Heart right ventricle (tissue), 16 donors: Measurements from ENCODE around the gene FAM89A. TPM values are rescaled to one million over a fixed set of nuclear protein-coding genes. Genes with fewer than 3 reads are reported as not detected.
"Not testable (repeated sequence)": the region's sequence is repeated elsewhere in the genome, so short reads cannot be mapped to it uniquely, and the experiment has no call there.

ENCODE experiments used
- ATAC-seq, 8 donors: fragments of 200-7000 bp; cut with Tn5 transposase; one replicate each; pipeline ENCODE4 v1.9.1; 2020; ENCODE audit warnings: mild to moderate bottlenecking in 8 of 8, moderate library complexity in 8 of 8, moderate number of reproducible peaks in 1 of 8
- DNase-seq, 2 donors: peaks; one replicate each; pipeline ENCODE4 v3.0.0-alpha.2; 2020
- H3K27ac ChIP-seq, 10 donors: fragments of 200-600 bp; sonication (generic) in 2 of 10; one replicate each; pipeline versions ENCODE4 v1.5.0 to v1.8.0; 2020 to 2022; ENCODE audit warnings: mild to moderate bottlenecking in 3 of 10
- H3K27me3 ChIP-seq, 7 donors: fragments of 200-600 bp; one replicate each; pipeline ENCODE4 v1.8.0; 2021 to 2022; ENCODE audit warnings: mild to moderate bottlenecking in 2 of 7
- H3K36me3 ChIP-seq, 9 donors: fragments of 200-600 bp; sonication (generic) in 1 of 9; one replicate each; pipeline versions ENCODE4 v1.5.0 to v1.8.0; 2020 to 2022; ENCODE audit warnings: mild to moderate bottlenecking in 2 of 9
- H3K4me1 ChIP-seq, 9 donors: fragments of 200-600 bp; sonication (generic) in 1 of 9; one replicate each; pipeline versions ENCODE4 v1.5.0 to v1.8.0; 2020 to 2022; ENCODE audit warnings: mild to moderate bottlenecking in 4 of 9
- H3K4me3 ChIP-seq, 10 donors: fragments of 200-600 bp; sonication (generic) in 2 of 10; one replicate each; pipeline versions ENCODE4 v1.5.0 to v1.8.0; 2020 to 2022; ENCODE audit warnings: mild to moderate bottlenecking in 7 of 10, moderate library complexity in 2 of 10
- H3K9me3 ChIP-seq, 11 donors: fragments of 200-600 bp in 10 of 11; sonication (generic) in 2 of 11; one replicate each; pipeline versions ENCODE4 v1.5.0 to v1.8.0; 2013 to 2022; ENCODE audit warnings: mild to moderate bottlenecking in 2 of 11, control low read depth in 1 of 11, moderate library complexity in 1 of 11
- CTCF ChIP-seq, 9 donors: fragments of 200-600 bp; sonication (generic) in 2 of 9; IDR thresholded peaks; one replicate each; pipeline versions ENCODE4 v1.5.0 to v1.8.0; 2021 to 2022; ENCODE audit warnings: antibody characterized with exemption in 9 of 9, mild to moderate bottlenecking in 5 of 9, moderate library complexity in 1 of 9
- WGBS, 2 donors: extraction: QIAGEN DNeasy Blood & Tissue Kit; methylation state at CpG; one replicate each; pipeline ENCODE4 v1.1.7; 2013; ENCODE audit warnings: inconsistent platforms in 1 of 2; 5-methylcytosine and 5-hydroxymethylcytosine counted together
- intact Hi-C, 10 donors: fragments of 100-400 bp; cut with DNase I; formaldehyde crosslinking; loops; one replicate each; pipeline versions ENCODE4 v1.11.1 to v1.14.2; 2022
- polyA plus RNA-seq, 2 donors: library from polyadenylated mRNA; stranded (reverse); fragments of 200-250 nt; gene quantifications; one replicate each; pipeline ENCODE4 v1.2.3, GENCODE V29; 2013
- total RNA-seq, 10 donors: library from RNA; stranded (reverse); fragmentation: NEBNext Ultra II Directional in 3 of 10; extraction: Animal tissue kit (Norgen Biotek cat#: 25700) in 3 of 10; gene quantifications; one replicate each; pipeline versions ENCODE4 v1.2.1 to v1.2.4, GENCODE V29; 2021 to 2023
- donor health status: Arrhythmogenic right ventricular cardiomyopathy.
- donor health status: ischemic (EF 13 %, LVEDD 7.1; RV severe dilation, severe dysfunction).
- donor health status: healthy with polysubstance abuse.
- donor health status: DM: no; HTN: yes; CAD: no.
- donor health status: DM: no; HTN: no; CAD: no.
- donor health status: ischemic (EF 25% LVEDD 6.9; RV normal size, moderate dysfunction).
- donor health status: ischemic (EF 25% LVEDD 5.7; RV mildly dilated, moderate dysfunction).
- donor health status: healthy.
- donor health status: DM: yes; HTN: yes; CAD: no.
- donor health status: Ischemic cardiomyopathy.
- donor health status: ischemic (EF 35%, LVEDD 5.7; RV mildly dilated, moderate dysfunction).
- donor health status: nonischemic (EF 11% LVEDD 7.7; RV severe dilation, severe dysfunction).
- donor health status: DM: yes; HTN: yes; CAD: no.
- donor health status: PGD.
- donor health status: ischemic (EF 29% LVEDD 5.4; RV normal size, mild dysfunction).
- donor health status: nonischemic (EF 23%, LVEDD 6.1; RV moderate dilation, normal function).

FAM89A gene
- total and polyA plus RNA-seq, 12 donors = 4.1 to 14.3 (median 5.3) TPM

GRCh38 chr1:231027971-231028370 is 12.1 kb downstream of the FAM89A start:
- no peaks in the 10 kb centered on the region for H3K36me3 ChIP-seq
- WGBS, 2 donors = 94 to 96% methylated on average over 10 of the region's 10 CpGs
- no peaks in the 10 kb centered on the region for H3K9me3 ChIP-seq
- ATAC-seq (peak in 2 of 8 donors; percentile 17), DNase-seq (no peak)
- peak overlapping the region in 5 of 10 donors; percentile 31 to 69 (median 54) for H3K27ac ChIP-seq
- H3K27me3 ChIP-seq = peaks cover 0 to 4% (median 0%) of the 10 kb centered on the region in 7 donors
- H3K4me1 ChIP-seq = peaks cover 0 to 21% (median 8%) of the 10 kb centered on the region in 9 donors
- intact Hi-C loops = no loop called here
- H3K4me3 ChIP-seq = no peak overlapping the region
- no peak for TF ChIP-seq CTCF (IDR thresholded peaks at IDR 0.05)

- H3K27ac ChIP-seq = no peak overlapping the region
- no peak for TF ChIP-seq CTCF (IDR thresholded peaks at IDR 0.05)
- no peak overlapping the region for H3K4me3 ChIP-seq
- WGBS, 2 donors = 83 to 84% methylated on average over 23 of the region's 23 CpGs
- H3K27me3 ChIP-seq = peaks cover 0 to 4% (median 0%) of the 10 kb centered on the region in 7 donors
- peaks cover 0 to 21% (median 8%) of the 10 kb centered on the region in 9 donors for H3K4me1 ChIP-seq
- DNase-seq (no peak), ATAC-seq (peak in 2 of 8 donors; percentile 22 to 25)
- intact Hi-C loops = no loop called here
- no peaks in the 10 kb centered on the region for H3K9me3 ChIP-seq
- H3K36me3 ChIP-seq = no peaks in the 10 kb centered on the region
Measured at GRCh38 chr1:231027136-231027925, 12.7 kb downstream of the FAM89A start.

- Histone ChIP-seq H3K4me1 (peaks cover 0 to 23% (median 10%) of the 10 kb centered on the region in 9 donors), H3K9me3 (no peaks in the 10 kb centered on the region), H3K36me3 (no peaks in the 10 kb centered on the region), H3K27ac (no peak overlapping the region), H3K4me3 (no peak overlapping the region), H3K27me3 (peaks cover 0 to 4% (median 0%) of the 10 kb centered on the region in 7 donors)
- TF ChIP-seq CTCF (IDR thresholded peaks at IDR 0.05) = no peak
- ATAC-seq (no peak), DNase-seq (no peak)
- 78 to 85% methylated on average over 6 of the region's 6 CpGs for WGBS, 2 donors
- intact Hi-C loops = no loop called here
Measured at GRCh38 chr1:231026576-231026975, 13.5 kb downstream of the FAM89A start.

GRCh38 chr1:231023150-231023549 is 16.9 kb downstream of the FAM89A start:
- H3K27me3 ChIP-seq = no peaks in the 10 kb centered on the region
- TF ChIP-seq CTCF (IDR thresholded peaks at IDR 0.05) = no peak
- H3K9me3 ChIP-seq = no peaks in the 10 kb centered on the region
- 91 to 93% methylated on average over 9 of the region's 9 CpGs for WGBS, 2 donors
- H3K27ac ChIP-seq = no peak overlapping the region
- H3K4me3 ChIP-seq = no peak overlapping the region
- intact Hi-C loops = no loop called here
- no peak for ATAC-seq
- DNase-seq = no peak
- peaks cover 0 to 15% (median 4%) of the 10 kb centered on the region in 9 donors for H3K36me3 ChIP-seq
- peaks cover 2 to 29% (median 8%) of the 10 kb centered on the region in 9 donors for H3K4me1 ChIP-seq

GRCh38 chr1:231022543-231022942 is 17.5 kb downstream of the FAM89A start:
- Histone ChIP-seq H3K4me1 (peaks cover 2 to 26% (median 8%) of the 10 kb centered on the region in 9 donors), H3K36me3 (peaks cover 0 to 18% (median 4%) of the 10 kb centered on the region in 9 donors)
- DNase-seq, intact Hi-C loops, H3K4me3 ChIP-seq, H3K27ac ChIP-seq, H3K9me3 ChIP-seq, H3K27me3 ChIP-seq, ATAC-seq: not testable (repeated sequence)
- WGBS, 2 donors = 89 to 94% methylated on average over 7 of the region's 7 CpGs
